Measurements from ENCODE around the gene DRC3. TPM values are rescaled to one million over a fixed set of nuclear protein-coding genes. Genes with fewer than 3 reads are reported as not detected.

Gene DRC3
- total and polyA plus RNA-seq, 10 of the 15 experiments (the other 5 are each of a cell fraction or from before 2014, with no cell fraction given), result 0.18 to 2.3 (median 0.60) TPM; not detected in 3

GRCh38 chr17:18065546-18065945 lies 92.9 kb downstream of the DRC3 start:
- no peak for ATAC-seq
- Histone ChIP-seq H3K4me3 (no peak overlapping the region), H3K36me3 (ENCODE audit: control insufficient read depth in 2 of 2, insufficient read depth in 2 of 2, low read length in 1 of 2) (peaks cover 0 to 8% of the 10 kb centered on the region in 2 experiments; a peak in 3 of 4 replicates), H3K79me2 (ENCODE audit: control insufficient read depth, insufficient read depth, low read length) (no peaks in the 10 kb centered on the region), H3K9me3 (replicated peaks; ENCODE audit: control insufficient read depth, insufficient read depth, low read length) (no peaks in the 10 kb centered on the region), H3K4me2 (ENCODE audit: control insufficient read depth, insufficient read depth) (no peak overlapping the region), H3K27me3 (replicated peaks in 1 of 2; ENCODE audit: control insufficient read depth in 2 of 2, insufficient read depth in 2 of 2, low read length in 1 of 2) (no peaks in the 10 kb centered on the region), H3K9ac (ENCODE audit: control insufficient read depth, insufficient read depth, low read length) (no peak overlapping the region), H3K27ac (ENCODE audit: control insufficient read depth, insufficient read depth) (no peak overlapping the region), H4K20me1 (ENCODE audit: control insufficient read depth, insufficient read depth) (no peaks in the 10 kb centered on the region), H3K4me1 (ENCODE audit: control insufficient read depth, insufficient read depth, low read length) (no peaks in the 10 kb centered on the region), H2AFZ (ENCODE audit: control insufficient read depth, low read depth, low read length) (no peak overlapping the region)
- FAIRE-seq, result no peak
- RAD21 ChIA-PET (ENCODE audit: unreplicated experiment), result no interaction called here
- SMC1A ChIA-PET (ENCODE audit: uncharacterized antibody, unreplicated experiment), result no interaction called here
- BruUV-seq (replicated peaks), result no TSS peak
- WGBS (ENCODE audit: insufficient coverage, insufficient replicate concordance, low lambda C conversion rate, missing lambda C conversion rate), result 91% methylated on average over 11 of the region's 11 CpGs
- in situ Hi-C loops (cut with MboI), result no loop called here
- CTCF ChIA-PET, result no interaction called here
- TF ChIP-seq YBX1 (IDR thresholded peaks at IDR 0.05) (no peak), LARP7 (IDR thresholded peaks at IDR 0.05) (no peak), SUZ12 (IDR thresholded peaks at IDR 0.05; ENCODE audit: unreplicated experiment) (no peak), MTA3 (IDR thresholded peaks at IDR 0.05; ENCODE audit: borderline replicate concordance, low read length) (no peak), IRF5 (IDR thresholded peaks at IDR 0.05; ENCODE audit: borderline replicate concordance) (no peak), RFX5 (IDR thresholded peaks at IDR 0.05; ENCODE audit: low read depth, low read length) (no peak), NKRF (conservative IDR thresholded peaks at IDR 0.05) (no peak), ZNF274 (IDR thresholded peaks at IDR 0.05; ENCODE audit: insufficient read depth, insufficient read length) (no peak), ZBTB11 (CRISPR knock-in tag; IDR thresholded peaks at IDR 0.05) (no peak), POU2F2 (IDR thresholded peaks at IDR 0.05; ENCODE audit: borderline replicate concordance, low read depth, low read length) (no peak), ASH2L (IDR thresholded peaks at IDR 0.05; ENCODE audit: borderline replicate concordance, low read depth) (no peak), NFYA (IDR thresholded peaks at IDR 0.05; ENCODE audit: borderline replicate concordance, low read depth, low read length) (no peak), NFXL1 (IDR thresholded peaks at IDR 0.05; ENCODE audit: borderline replicate concordance) (no peak), POLR2A (IDR thresholded peaks at IDR 0.05; ENCODE audit: low read depth, low read length) (no peak), ZBTB4 (CRISPR knock-in tag; IDR thresholded peaks at IDR 0.05) (no peak)
- POLR2A ChIA-PET, result no interaction called here
- DNase-seq (ENCODE audit: low read depth, low spot score), result no peak
- intact Hi-C loops (cut with micrococcal nuclease; ENCODE audit: unreplicated experiment), result no loop called here
